GM23338 (cell line): ENCODE results near the gene PNPLA3.

ENCODE experiments used
- CREB1 ChIP-seq: fragments of 250-450 bp; sonication (Bioruptor Pico); IDR thresholded peaks from 2 replicates; pipeline ENCODE4 v1.5.0; 2020; ENCODE audit warnings: low read depth, mild to moderate bottlenecking, moderate library complexity
- CTCF ChIP-seq, 2 experiments: fragments of 200-600 bp in 1 of 2; sonication (generic) in 1 of 2; conservative IDR thresholded peaks; 2 replicates each; pipeline versions ENCODE4 v1.5.1 to v1.6.1; 2016 to 2017; ENCODE audit warnings: antibody characterized with exemption in 2 of 2, low read depth in 2 of 2, mild to moderate bottlenecking in 2 of 2, moderate library complexity in 1 of 2
- ETS1 ChIP-seq: IDR thresholded peaks from 2 replicates; pipeline ENCODE4 v1.6.1; 2016; ENCODE audit warnings: antibody characterized with exemption
- EZH2 ChIP-seq: fragments of 200-600 bp; sonication (generic); IDR thresholded peaks from one replicate; pipeline ENCODE4 v1.8.0; 2017; ENCODE audit warnings: antibody characterized with exemption, mild to moderate bottlenecking, low read depth; ENCODE audit not compliant: unreplicated experiment
- EZH2phosphoT487 ChIP-seq: fragments of 200-600 bp; sonication (generic); IDR thresholded peaks from one replicate; pipeline ENCODE4 v1.8.1; 2018; ENCODE audit warnings: antibody characterized with exemption; ENCODE audit not compliant: unreplicated experiment
- POLR2AphosphoS5 ChIP-seq: IDR thresholded peaks from 2 replicates; pipeline ENCODE4 v1.6.1; 2016; ENCODE audit warnings: antibody characterized with exemption, low read depth
- REST ChIP-seq: IDR thresholded peaks from one replicate; pipeline ENCODE4 v1.6.1; 2018; ENCODE audit warnings: antibody characterized with exemption; ENCODE audit not compliant: unreplicated experiment
- STAT1 ChIP-seq: IDR thresholded peaks from one replicate; pipeline ENCODE4 v1.6.1; 2016; ENCODE audit warnings: antibody characterized with exemption; ENCODE audit not compliant: unreplicated experiment
- ZNF114 ChIP-seq: fragments of 250-450 bp; sonication (Bioruptor Pico); IDR thresholded peaks from 2 replicates; pipeline ENCODE4 v1.5.0; 2020; ENCODE audit warnings: mild to moderate bottlenecking, moderate library complexity

GRCh38 chr22:43994006-43994405 is 70.4 kb downstream of the PNPLA3 start:
- no peak for TF ChIP-seq CREB1 (CRISPR knock-in tag)
- no peak for TF ChIP-seq STAT1
- no peak for TF ChIP-seq CTCF (conservative IDR thresholded peaks at IDR 0.05; ENCODE audit: low read depth in 2 of 2)
- no peak for TF ChIP-seq EZH2
- TF ChIP-seq REST: no peak
- no peak for TF ChIP-seq POLR2AphosphoS5
- no peak for TF ChIP-seq EZH2phosphoT487
- TF ChIP-seq ZNF114: no peak
- no peak for TF ChIP-seq ETS1
